Parathyroid adenoma (tissue), 2 donors: ENCODE measurements around the gene PROSER2.

Experiments used
- H2AFZ ChIP-seq: fragments of 300-600 bp; sonication (generic); one replicate; pipeline ENCODE4 v1.7.0; 2017; ENCODE audit warnings: antibody characterized with exemption, mild to moderate bottlenecking
- H3K27ac ChIP-seq: fragments of 300-600 bp; sonication (generic); one replicate; pipeline ENCODE4 v1.7.0; 2017
- H3K27me3 ChIP-seq: fragments of 300-600 bp; sonication (generic); one replicate; pipeline ENCODE4 v1.7.0; 2017; ENCODE audit warnings: low read length; ENCODE audit not compliant: control insufficient read depth, insufficient read depth
- H3K36me3 ChIP-seq: fragments of 300-600 bp; sonication (generic); one replicate; pipeline ENCODE4 v1.7.0; 2017; ENCODE audit warnings: low read length; ENCODE audit not compliant: control insufficient read depth, insufficient read depth
- H3K4me1 ChIP-seq: fragments of 300-600 bp; sonication (generic); one replicate; pipeline ENCODE4 v1.7.0; 2017; ENCODE audit warnings: control low read depth
- H3K4me2 ChIP-seq: fragments of 300-600 bp; sonication (generic); one replicate; pipeline ENCODE4 v1.7.0; 2017; ENCODE audit warnings: low read length
- H3K4me3 ChIP-seq: fragments of 300-600 bp; sonication (generic); one replicate; pipeline ENCODE4 v1.7.0; 2017; ENCODE audit warnings: low read depth, low read length
- H3K79me2 ChIP-seq: fragments of 300-600 bp; sonication (generic); one replicate; pipeline ENCODE4 v1.7.0; 2017; ENCODE audit warnings: control low read depth
- H3K9ac ChIP-seq: fragments of 300-600 bp; sonication (generic); one replicate; pipeline ENCODE4 v1.7.0; 2017; ENCODE audit warnings: mild to moderate bottlenecking
- H3K9me3 ChIP-seq: fragments of 300-600 bp; sonication (generic); one replicate; pipeline ENCODE4 v1.7.0; 2017; ENCODE audit warnings: low read length; ENCODE audit not compliant: control insufficient read depth
- TF ChIP-seq, protein P1 (sequence below): fragments of 300-600 bp; sonication (generic); IDR thresholded peaks from one replicate; pipeline ENCODE4 v1.7.0; 2017; ENCODE audit warnings: antibody characterized with exemption, mild to moderate bottlenecking
- donor health status: primary hyperparathyroidism.

Gene PROSER2

GRCh38 chr10:11901833-11902475 is 78.8 kb downstream of the PROSER2 start:
- Histone ChIP-seq H3K27me3 (no peaks in the 10 kb centered on the region), H3K36me3 (no peaks in the 10 kb centered on the region), H3K4me1 (no peaks in the 10 kb centered on the region), H3K4me2 (no peak overlapping the region), H2AFZ (no peak overlapping the region), H3K79me2 (no peaks in the 10 kb centered on the region), H3K9ac (no peak overlapping the region), H3K9me3 (no peaks in the 10 kb centered on the region), H3K4me3 (no peak overlapping the region), H3K27ac (no peak overlapping the region)
- TF ChIP-seq, protein P1, sequence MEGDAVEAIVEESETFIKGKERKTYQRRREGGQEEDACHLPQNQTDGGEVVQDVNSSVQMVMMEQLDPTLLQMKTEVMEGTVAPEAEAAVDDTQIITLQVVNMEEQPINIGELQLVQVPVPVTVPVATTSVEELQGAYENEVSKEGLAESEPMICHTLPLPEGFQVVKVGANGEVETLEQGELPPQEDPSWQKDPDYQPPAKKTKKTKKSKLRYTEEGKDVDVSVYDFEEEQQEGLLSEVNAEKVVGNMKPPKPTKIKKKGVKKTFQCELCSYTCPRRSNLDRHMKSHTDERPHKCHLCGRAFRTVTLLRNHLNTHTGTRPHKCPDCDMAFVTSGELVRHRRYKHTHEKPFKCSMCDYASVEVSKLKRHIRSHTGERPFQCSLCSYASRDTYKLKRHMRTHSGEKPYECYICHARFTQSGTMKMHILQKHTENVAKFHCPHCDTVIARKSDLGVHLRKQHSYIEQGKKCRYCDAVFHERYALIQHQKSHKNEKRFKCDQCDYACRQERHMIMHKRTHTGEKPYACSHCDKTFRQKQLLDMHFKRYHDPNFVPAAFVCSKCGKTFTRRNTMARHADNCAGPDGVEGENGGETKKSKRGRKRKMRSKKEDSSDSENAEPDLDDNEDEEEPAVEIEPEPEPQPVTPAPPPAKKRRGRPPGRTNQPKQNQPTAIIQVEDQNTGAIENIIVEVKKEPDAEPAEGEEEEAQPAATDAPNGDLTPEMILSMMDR: no peak

GRCh38 chr10:11902646-11903045 is 79.5 kb downstream of the PROSER2 start:
- TF ChIP-seq, protein P1: no peak
- no peaks in the 10 kb centered on the region for H3K9me3 ChIP-seq
- no peaks in the 10 kb centered on the region for H3K36me3 ChIP-seq
- H3K27me3 ChIP-seq: no peaks in the 10 kb centered on the region
- no peaks in the 10 kb centered on the region for H3K79me2 ChIP-seq
- no peak overlapping the region for H2AFZ ChIP-seq
- H3K27ac ChIP-seq: no peak overlapping the region
- no peak overlapping the region for H3K9ac ChIP-seq
- H3K4me1 ChIP-seq: no peaks in the 10 kb centered on the region
- no peak overlapping the region for H3K4me3 ChIP-seq
- H3K4me2 ChIP-seq: no peak overlapping the region

DNA sequence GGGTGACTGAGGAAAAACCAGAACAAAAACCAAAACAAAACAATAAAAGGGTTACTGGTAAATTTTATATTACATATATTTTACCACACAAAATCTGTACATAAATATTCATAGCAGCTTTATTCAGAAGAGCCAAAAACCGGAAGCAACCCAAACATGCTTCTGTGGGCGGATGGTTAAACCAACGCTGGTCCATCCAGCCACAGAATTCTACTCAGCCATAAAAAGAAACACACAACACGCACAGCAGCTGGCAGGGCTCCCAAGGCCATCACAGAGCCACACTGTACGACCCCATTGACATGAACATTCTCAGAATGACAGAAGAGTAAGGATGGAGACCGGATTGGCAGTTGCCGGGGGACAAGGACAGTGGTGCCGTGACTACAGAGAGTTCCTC is 83.6 kb downstream of the PROSER2 start:
- TF ChIP-seq, protein P1: no peak
- H3K27me3 ChIP-seq: no peaks in the 10 kb centered on the region
- H3K79me2 ChIP-seq: no peaks in the 10 kb centered on the region
- H3K27ac ChIP-seq: no peak overlapping the region
- H3K4me2 ChIP-seq: no peak overlapping the region
- no peak overlapping the region for H2AFZ ChIP-seq
- H3K4me3 ChIP-seq: no peak overlapping the region
- no peak overlapping the region for H3K9ac ChIP-seq
- H3K36me3 ChIP-seq: no peaks in the 10 kb centered on the region
- no peaks in the 10 kb centered on the region for H3K4me1 ChIP-seq
- H3K9me3 ChIP-seq: no peaks in the 10 kb centered on the region

- no peak overlapping the region for H2AFZ ChIP-seq
- no peaks in the 10 kb centered on the region for H3K79me2 ChIP-seq
- H3K27me3 ChIP-seq: no peaks in the 10 kb centered on the region
- H3K9ac ChIP-seq: no peak overlapping the region
- H3K4me2 ChIP-seq: no peak overlapping the region
- no peak overlapping the region for H3K27ac ChIP-seq
- no peaks in the 10 kb centered on the region for H3K9me3 ChIP-seq
- H3K36me3 ChIP-seq: no peaks in the 10 kb centered on the region
- H3K4me1 ChIP-seq: no peaks in the 10 kb centered on the region
- H3K4me3 ChIP-seq: no peak overlapping the region
- TF ChIP-seq, protein P1: no peak
These were observed 84.8 kb downstream of the PROSER2 start for GRCh38 chr10:11907914-11908313.

GRCh38 chr10:11908536-11908935 is 85.4 kb downstream of the PROSER2 start:
- Histone ChIP-seq H3K79me2 (no peaks in the 10 kb centered on the region), H3K27ac (no peak overlapping the region), H3K36me3 (no peaks in the 10 kb centered on the region), H3K4me3 (no peak overlapping the region), H3K9me3 (no peaks in the 10 kb centered on the region), H2AFZ (no peak overlapping the region), H3K4me1 (no peaks in the 10 kb centered on the region), H3K9ac (no peak overlapping the region), H3K4me2 (no peak overlapping the region), H3K27me3 (no peaks in the 10 kb centered on the region)
- TF ChIP-seq, protein P1: no peak
